Loucy (cell line): ENCODE measurements around the gene CDC42BPB.

ENCODE experiments used
- H2AFZ ChIP-seq: fragments of 200-600 bp; sonication (generic); 2 replicates; pipeline ENCODE4 v1.6.0; 2016; ENCODE audit warnings: antibody characterized with exemption, mild to moderate bottlenecking, low read length, moderate library complexity
- H3F3A ChIP-seq: fragments of 200-600 bp; 2 replicates; pipeline ENCODE4 v1.6.0; 2016; ENCODE audit warnings: antibody characterized with exemption, low read depth, mild to moderate bottlenecking
- H3K27me3 ChIP-seq: fragments of 200-600 bp; sonication (generic); 2 replicates; pipeline ENCODE4 v1.6.1; 2014; ENCODE audit warnings: low read length, mild to moderate bottlenecking; ENCODE audit not compliant: insufficient read depth, poor library complexity, severe bottlenecking
- H3K36me3 ChIP-seq: fragments of 200-600 bp; sonication (generic); 2 replicates; pipeline ENCODE4 v1.6.1; 2016; ENCODE audit warnings: low read length; ENCODE audit not compliant: insufficient read depth
- H3K4me1 ChIP-seq: fragments of 200-600 bp; sonication (generic); 2 replicates; pipeline ENCODE4 v1.5.1; 2014; ENCODE audit warnings: low read length, mild to moderate bottlenecking; ENCODE audit not compliant: insufficient read depth, poor library complexity, severe bottlenecking
- H3K4me2 ChIP-seq: fragments of 200-600 bp; sonication (generic); 2 replicates; pipeline ENCODE4 v1.6.0; 2014; ENCODE audit warnings: antibody characterized with exemption, low read length, low read depth, mild to moderate bottlenecking; ENCODE audit not compliant: poor library complexity, severe bottlenecking
- H3K4me3 ChIP-seq: fragments of 200-600 bp; sonication (generic); 2 replicates; pipeline ENCODE4 v1.5.1; 2014; ENCODE audit warnings: low read length, mild to moderate bottlenecking, mixed read lengths; ENCODE audit not compliant: poor library complexity, severe bottlenecking
- H3K79me2 ChIP-seq: fragments of 200-600 bp; sonication (generic); 2 replicates; pipeline ENCODE4 v1.6.1; 2014; ENCODE audit warnings: low read length; ENCODE audit not compliant: insufficient read depth
- H3K9ac ChIP-seq: fragments of 200-600 bp; sonication (generic); 2 replicates; pipeline ENCODE4 v1.6.0; 2014; ENCODE audit warnings: mild to moderate bottlenecking, low read depth, low read length, moderate library complexity; ENCODE audit not compliant: poor library complexity, severe bottlenecking
- H3K9me2 ChIP-seq: fragments of 200-600 bp; sonication (generic); replicated peaks from 2 replicates; pipeline ENCODE4 v1.6.1; 2016; ENCODE audit warnings: low read depth, low read length, mixed read lengths
- H3K9me3 ChIP-seq: fragments of 200-600 bp; sonication (generic); 2 replicates; pipeline ENCODE4 v1.6.1; 2014; ENCODE audit warnings: mild to moderate bottlenecking, antibody characterized with exemption, low read length, low read depth; ENCODE audit not compliant: insufficient read depth
- H4K20me1 ChIP-seq: fragments of 200-600 bp; sonication (generic); 2 replicates; pipeline ENCODE4 v1.6.0; 2014; ENCODE audit warnings: antibody characterized with exemption, low read length, mild to moderate bottlenecking; ENCODE audit not compliant: insufficient read depth, poor library complexity, severe bottlenecking
- CTCF ChIP-seq: fragments of 200-600 bp; sonication (generic); conservative IDR thresholded peaks from 2 replicates; pipeline ENCODE4 v1.5.1; 2014; ENCODE audit warnings: mild to moderate bottlenecking, antibody characterized with exemption, low read length
- EZH2phosphoT487 ChIP-seq: fragments of 200-600 bp; IDR thresholded peaks from 2 replicates; pipeline ENCODE4 v1.6.1; 2018; ENCODE audit warnings: antibody characterized with exemption, mild to moderate bottlenecking, moderate library complexity, borderline replicate concordance

The CDC42BPB gene

DNA sequence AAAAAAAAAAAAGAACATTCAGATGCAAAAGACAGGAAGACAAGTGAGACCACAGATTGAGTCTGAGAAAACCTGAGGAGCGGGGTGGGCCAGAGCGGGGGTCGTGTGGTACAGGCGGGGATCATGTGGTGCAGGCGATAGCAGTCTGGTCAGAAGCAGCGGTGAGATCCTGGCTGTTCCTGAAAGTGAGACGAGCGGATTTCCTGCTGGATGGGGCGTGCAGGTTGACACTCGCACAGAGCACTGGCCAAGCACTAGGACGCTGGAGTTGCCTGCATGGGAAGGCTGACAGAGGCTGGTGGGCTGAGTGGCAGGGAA, 35.7 kb downstream of the CDC42BPB start:
- Histone ChIP-seq H3K4me2 (no peak overlapping the region), H3K4me3 (no peak overlapping the region), H3K4me1 (no peaks in the 10 kb centered on the region), H3K9ac (no peak overlapping the region), H3K27me3 (no peaks in the 10 kb centered on the region), H3K9me2 (no peaks in the 10 kb centered on the region), H2AFZ (no peak overlapping the region), H4K20me1 (no peaks in the 10 kb centered on the region), H3K36me3 (no peaks in the 10 kb centered on the region), H3K9me3 (no peaks in the 10 kb centered on the region), H3K79me2 (no peaks in the 10 kb centered on the region), H3F3A (no peaks in the 10 kb centered on the region)
- TF ChIP-seq EZH2phosphoT487 (no peak), CTCF (no peak)

- Histone ChIP-seq H3K4me3 (no peak overlapping the region), H3K36me3 (no peaks in the 10 kb centered on the region), H3K9me2 (no peaks in the 10 kb centered on the region), H3K27me3 (no peaks in the 10 kb centered on the region), H3K4me1 (no peaks in the 10 kb centered on the region), H3K9me3 (no peaks in the 10 kb centered on the region), H3K4me2 (no peak overlapping the region), H3K9ac (no peak overlapping the region), H2AFZ (no peak overlapping the region), H3K79me2 (no peaks in the 10 kb centered on the region), H3F3A (no peaks in the 10 kb centered on the region), H4K20me1 (no peaks in the 10 kb centered on the region)
- TF ChIP-seq EZH2phosphoT487 (no peak), CTCF (no peak)
Observed at GRCh38 chr14:103020271-103021170, 36.8 kb downstream of the CDC42BPB start.

DNA sequence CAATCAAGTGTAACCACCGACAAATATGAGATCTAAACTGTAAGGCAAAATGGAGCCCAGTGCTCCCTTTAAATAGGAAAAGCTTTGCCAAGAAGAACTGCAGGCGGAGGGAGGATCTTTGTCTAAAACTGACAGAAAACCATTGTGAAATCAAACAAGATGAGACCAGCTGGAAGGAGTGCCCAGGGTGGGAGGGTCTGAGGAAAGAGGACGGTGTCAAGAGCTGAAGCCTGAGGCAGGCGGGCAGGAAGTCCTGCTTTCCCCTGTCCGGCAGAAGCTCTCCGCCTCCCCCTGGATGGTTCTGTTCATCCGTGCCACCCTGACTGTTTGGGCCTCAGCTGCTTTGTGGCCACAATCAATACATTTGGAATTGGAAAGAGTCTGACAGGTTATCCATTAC, 37.5 kb downstream of the CDC42BPB start:
- no peak overlapping the region for H3K4me3 ChIP-seq
- H3K9me3 ChIP-seq, result no peaks in the 10 kb centered on the region
- no peaks in the 10 kb centered on the region for H3K9me2 ChIP-seq
- TF ChIP-seq CTCF (no peak), EZH2phosphoT487 (no peak)
- H3K9ac ChIP-seq, result no peak overlapping the region
- no peaks in the 10 kb centered on the region for H3K27me3 ChIP-seq
- no peak overlapping the region for H3K4me2 ChIP-seq
- H3K36me3 ChIP-seq, result no peaks in the 10 kb centered on the region
- H2AFZ ChIP-seq, result no peak overlapping the region
- H3K4me1 ChIP-seq, result no peaks in the 10 kb centered on the region
- no peaks in the 10 kb centered on the region for H3F3A ChIP-seq
- H4K20me1 ChIP-seq, result no peaks in the 10 kb centered on the region
- no peaks in the 10 kb centered on the region for H3K79me2 ChIP-seq
